Cardiac fibroblast (primary cell): ENCODE data around the gene ACSL6.

Experiments
- DNase-seq, 2 donors: peaks; one replicate each; pipeline versions ENCODE4 v3.0.0 to v3.0.0-alpha.2; 2010; ENCODE audit warnings: low read depth in 2 of 2
- H3K4me3 ChIP-seq, 2 donors: replicated peaks in 1 of 2; 1 replicate in 1 of 2; 2 replicates in 1 of 2; pipeline ENCODE4 v1.5.1; 2011; ENCODE audit warnings: low read depth in 2 of 2, low read length in 2 of 2, mild to moderate bottlenecking in 2 of 2, moderate library complexity in 1 of 2
- CTCF ChIP-seq: IDR thresholded peaks from one replicate; pipeline ENCODE4 v1.5.1; 2011; ENCODE audit warnings: low read depth, mild to moderate bottlenecking, low read length, inconsistent platforms

Gene ACSL6

GRCh38 chr5:132037353-132037752, 25.9 kb upstream of the ACSL6 start:
- no peak for DNase-seq
- no peak for TF ChIP-seq CTCF
- H3K4me3 ChIP-seq, result no peak overlapping the region

- H3K4me3 ChIP-seq, result no peak overlapping the region
- TF ChIP-seq CTCF, result no peak
- DNase-seq, result no peak
Observed at GRCh38 chr5:132033122-132033521, 21.7 kb upstream of the ACSL6 start.

- no peak for TF ChIP-seq CTCF
- no peak for DNase-seq
- H3K4me3 ChIP-seq, result no peak overlapping the region
Observed at GRCh38 chr5:132032196-132032595, 20.7 kb upstream of the ACSL6 start.

- H3K4me3 ChIP-seq, result no peak overlapping the region
- DNase-seq, result no peak
- no peak for TF ChIP-seq CTCF
Observed at GRCh38 chr5:132030610-132031009, 19.2 kb upstream of the ACSL6 start.

GRCh38 chr5:132029609-132030330, 18.3 kb upstream of the ACSL6 start:
- H3K4me3 ChIP-seq, result no peak overlapping the region
- DNase-seq, result no peak
- no peak for TF ChIP-seq CTCF

- no peak for DNase-seq
- no peak for TF ChIP-seq CTCF
- H3K4me3 ChIP-seq, result no peak overlapping the region
Observed at GRCh38 chr5:132027027-132027426, 15.6 kb upstream of the ACSL6 start.

GRCh38 chr5:132026516-132027008, 15.1 kb upstream of the ACSL6 start:
- no peak for DNase-seq
- no peak overlapping the region for H3K4me3 ChIP-seq
- TF ChIP-seq CTCF, result no peak
